Activated CD8-positive, alpha-beta memory T cell treated with anti-CD3 and anti-CD28 coated beads, Interleukin-2, amount 50 U/mL, for 1 hour (primary cell): ENCODE measurements around the gene UPB1.
"Not testable (repeated sequence)": the region's sequence is repeated elsewhere in the genome, so short reads cannot be mapped to it uniquely, and the experiment has no call there.

Experiments used
- DNase-seq: peaks from one replicate; pipeline ENCODE4 v3.0.0-alpha.2; 2020; ENCODE audit errors: extremely low read depth

The UPB1 gene

DNA sequence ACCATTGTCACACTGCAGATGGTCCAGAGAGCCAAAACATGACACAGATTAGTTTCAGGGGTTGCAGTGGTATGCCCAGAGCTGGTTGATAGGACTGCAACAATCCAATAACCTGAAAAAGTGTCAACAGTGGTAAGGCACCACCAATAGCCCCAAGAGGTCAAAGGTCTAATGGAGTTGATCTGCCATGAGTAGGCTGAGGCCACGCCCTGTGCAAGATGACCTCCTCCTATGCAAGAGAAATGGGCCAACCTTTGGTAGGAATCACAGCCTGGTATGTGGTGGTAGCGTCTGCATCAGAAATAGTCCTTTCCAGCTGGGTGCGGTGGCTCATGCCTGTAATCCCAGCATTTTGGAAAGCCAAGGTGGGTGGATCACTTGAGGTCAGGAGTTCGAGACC lies 40.2 kb downstream of the UPB1 start:
- no peak for DNase-seq

DNA sequence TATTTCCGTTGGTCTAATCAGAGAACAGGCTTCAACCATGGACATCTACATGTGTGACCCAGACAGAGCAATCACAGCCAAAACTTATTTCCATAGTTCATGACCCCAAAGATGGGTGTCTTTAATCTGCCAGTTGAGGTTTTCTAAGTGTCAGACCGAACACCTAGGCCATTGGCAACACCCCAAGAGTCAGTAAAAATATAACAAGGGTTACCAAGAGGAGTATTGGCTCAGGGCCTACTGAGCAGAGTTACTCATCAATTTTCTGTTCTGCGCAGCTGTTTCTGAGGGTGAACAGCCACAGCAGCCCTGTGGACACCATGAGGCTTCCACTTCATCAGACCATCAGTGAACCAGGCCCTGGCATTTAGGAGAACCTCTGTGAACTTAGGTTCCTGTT lies 41.0 kb downstream of the UPB1 start:
- no peak for DNase-seq

DNA sequence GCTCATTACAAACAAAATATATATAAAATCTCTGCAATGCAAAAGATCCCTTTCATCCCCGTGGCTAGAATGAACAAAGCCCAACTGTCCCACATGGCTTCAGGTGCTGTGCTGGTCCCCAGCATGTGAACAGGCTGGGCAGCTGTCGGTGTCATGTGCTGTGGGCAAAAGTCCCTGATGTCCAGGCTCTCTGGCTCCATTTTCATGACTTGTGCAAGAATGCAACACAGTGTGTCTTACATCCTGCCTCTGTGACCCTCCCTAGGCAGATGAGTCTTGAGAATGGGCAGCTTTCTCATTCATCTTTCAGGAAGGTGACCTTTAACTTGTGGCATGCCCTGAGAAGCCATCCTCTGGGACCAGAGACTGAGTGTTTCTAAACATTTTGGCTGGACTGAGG lies 45.3 kb downstream of the UPB1 start:
- no peak for DNase-seq

DNA sequence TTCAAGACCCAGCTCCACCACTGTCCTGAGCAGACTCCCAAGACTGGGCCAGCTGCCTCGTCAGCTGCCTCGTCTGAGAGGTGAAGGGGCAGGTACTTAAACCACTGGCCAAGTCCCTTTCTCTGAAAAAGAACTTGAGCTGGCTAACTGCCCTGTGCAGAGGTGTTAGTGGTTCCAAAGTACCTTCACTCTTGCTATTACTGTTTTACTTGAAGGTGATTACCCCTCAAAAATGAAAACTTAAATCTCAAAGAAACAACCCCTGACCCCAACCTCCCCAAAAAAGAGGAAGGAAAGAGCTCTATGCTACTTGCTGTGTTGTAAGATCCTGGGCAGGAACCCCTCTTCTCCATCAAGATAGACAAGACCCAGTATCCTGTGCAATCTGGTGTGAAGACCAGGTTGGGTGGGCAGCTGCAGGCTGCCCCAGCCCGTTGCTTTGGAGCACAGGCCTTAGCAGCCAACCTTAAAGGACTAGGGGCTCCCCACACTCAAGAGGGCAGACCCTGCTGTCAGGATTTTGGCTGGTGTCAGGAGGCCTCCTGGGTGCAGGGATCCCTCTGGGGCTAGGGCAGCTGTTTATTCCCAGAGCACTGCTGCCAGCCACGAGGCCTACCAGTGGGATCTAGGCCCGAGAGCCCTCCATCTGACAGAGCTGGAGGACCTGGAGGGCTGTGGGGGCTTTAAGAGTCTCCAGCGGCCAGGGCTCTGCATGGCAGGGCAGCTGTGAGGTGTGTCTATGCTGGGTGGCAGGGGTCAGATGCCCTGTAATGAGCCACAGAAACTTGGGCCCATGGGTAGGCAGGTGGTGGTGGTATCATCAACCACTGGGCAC lies 46.8 kb downstream of the UPB1 start:
- no peak for DNase-seq

DNA sequence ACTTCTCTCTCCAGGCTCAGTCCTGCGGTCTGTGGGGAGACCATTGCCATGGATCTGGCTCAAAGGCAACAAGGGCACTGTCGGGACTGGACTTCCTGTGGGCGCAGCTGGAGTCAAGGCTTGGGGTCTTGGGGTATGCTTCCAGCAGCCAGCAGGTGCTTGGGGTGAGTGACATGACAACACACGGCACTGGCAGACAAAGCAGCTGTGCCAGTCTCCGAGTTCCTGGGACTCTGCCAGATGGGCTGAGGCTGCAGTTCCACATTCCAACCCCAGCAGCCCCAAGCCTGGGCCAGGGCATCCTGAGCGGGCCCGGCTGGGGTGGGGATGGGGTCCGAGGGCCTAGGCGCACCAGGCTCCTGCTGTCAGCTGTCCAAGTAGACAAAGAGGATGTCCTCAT lies 47.5 kb downstream of the UPB1 start:
- DNase-seq = no peak

DNA sequence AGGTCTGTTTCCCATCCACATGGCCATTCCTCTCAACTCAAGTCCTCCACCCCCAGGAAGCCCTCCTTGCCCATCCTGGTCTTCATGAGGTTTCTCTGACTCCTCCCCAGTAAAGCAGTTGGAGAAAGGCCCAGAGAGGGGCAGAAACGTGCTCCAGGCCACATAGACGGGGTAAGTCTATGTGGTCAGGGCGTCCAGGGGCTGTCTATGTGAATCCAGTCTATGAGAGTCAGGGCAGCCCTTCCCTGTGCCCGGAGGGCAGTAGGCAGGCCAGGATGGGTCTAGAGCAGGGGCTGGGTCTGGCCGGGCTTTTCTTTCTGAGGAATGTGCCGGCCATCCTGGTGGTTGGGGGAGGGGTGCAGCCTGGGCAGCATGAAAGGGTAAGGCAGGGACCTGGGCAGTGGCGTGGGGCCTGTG lies 48.1 kb downstream of the UPB1 start:
- DNase-seq = no peak

DNA sequence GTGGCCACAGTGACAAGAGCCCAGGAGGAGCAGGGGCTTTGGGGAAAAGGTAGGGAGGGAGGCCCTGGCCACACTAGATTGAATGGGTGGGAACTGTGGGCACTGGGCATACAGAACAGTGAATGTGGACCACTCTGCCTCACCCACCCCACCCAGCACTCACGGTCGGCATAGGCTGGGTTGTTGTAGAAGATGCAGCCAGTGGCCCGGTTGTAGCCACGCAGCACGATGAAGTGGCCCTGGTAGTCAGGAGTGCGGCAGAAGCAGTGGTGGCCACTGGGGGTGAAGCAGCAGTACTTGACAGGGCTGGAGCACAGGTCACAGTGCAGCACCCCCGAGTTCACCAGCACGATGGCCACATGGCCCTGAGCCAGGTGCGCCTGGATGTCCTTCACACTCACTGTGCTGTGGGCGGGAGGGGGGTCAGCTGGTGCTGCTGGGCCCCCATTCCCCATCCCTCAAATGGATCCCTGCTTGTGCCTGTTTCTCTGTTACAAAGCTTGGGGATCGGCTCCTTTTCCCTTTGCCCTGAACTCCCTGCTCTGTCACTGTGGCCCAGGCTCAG lies 48.6 kb downstream of the UPB1 start:
- no peak for DNase-seq

DNA sequence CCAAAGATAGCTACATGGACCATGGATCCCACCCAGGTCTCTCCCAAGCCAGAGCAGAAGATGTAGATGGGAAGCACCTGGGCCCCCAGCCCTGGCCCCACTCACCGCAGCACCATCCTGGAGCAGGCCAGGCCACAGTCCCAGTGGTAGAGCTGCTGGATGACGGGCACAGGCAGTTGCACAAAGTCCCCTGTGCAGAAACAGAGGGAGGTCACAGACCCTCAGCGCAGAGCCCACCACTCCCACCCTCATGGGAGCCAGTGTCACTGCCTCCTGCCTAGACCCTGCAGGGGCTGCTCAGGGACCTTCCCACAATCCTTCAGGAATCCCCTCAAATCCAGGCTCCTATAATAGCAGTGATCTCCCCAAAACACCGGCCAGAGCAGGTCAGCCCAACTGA lies 53.7 kb downstream of the UPB1 start:
- no peak for DNase-seq

DNA sequence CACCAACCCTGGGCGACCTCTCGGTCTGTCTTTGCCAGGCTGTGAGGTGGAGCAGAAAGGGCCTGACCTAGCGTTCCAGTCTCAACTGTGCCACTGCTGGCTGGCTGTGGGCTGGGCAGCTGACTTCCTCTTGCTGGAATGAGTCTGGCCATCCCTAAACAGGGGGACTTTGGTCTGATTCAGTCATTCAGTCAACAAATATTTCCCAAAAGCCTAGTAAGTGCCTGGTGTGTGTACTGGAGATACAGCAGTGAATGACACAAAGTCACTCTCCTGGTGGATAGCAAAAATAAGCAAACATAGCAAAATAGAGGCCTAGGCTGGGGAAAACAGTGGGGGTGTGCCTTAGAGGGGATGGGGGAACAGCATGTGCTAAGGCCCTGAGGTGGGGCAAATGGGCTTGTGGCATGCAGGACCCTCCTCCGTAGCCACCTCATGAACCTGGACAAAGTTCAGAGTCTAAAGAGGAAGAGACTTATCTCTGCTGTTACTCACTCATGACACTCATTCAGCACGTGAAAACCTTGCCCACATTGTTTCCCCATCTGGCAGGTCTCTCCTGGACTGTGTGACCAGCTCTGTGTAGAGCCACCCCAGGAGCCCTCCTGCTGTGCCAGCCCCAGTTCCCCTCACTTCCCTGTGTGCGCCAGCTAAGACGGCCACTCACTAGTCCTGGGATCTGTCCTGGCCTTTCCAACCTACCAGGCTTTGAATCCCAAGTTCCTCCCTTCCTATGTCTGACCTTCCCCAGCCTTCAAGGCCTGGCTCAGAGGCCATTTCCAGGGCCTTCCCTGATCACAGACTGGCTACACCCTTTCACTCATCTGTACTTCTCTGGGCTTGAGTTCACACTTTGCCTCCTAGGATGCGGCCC lies 55.1 kb downstream of the UPB1 start:
- DNase-seq = no peak

DNA sequence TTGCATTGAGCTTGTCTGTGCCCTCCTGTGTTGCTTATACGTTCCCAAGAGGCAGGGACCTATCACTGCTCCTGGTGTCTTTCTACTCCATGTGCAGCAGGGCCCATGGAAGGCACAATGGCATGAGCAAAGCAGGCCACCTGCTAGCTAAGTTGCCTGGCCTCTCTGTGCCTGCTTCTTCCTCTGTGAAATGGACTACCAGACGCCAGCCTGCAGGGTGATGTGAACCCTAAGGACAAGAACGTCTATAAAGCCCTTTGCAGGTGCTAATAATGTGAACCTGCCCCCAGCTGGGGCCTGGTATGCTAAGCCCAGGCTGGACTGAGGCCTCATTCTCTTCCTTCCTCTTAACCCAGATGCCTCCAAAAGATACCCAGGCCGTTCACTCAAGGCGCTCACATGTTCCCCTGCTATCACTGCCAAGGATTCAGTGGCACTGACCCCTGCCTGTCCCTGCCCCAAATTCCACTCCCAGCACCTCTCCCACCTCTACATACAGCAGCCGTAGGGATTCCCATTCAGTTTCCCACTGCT lies 55.8 kb downstream of the UPB1 start:
- DNase-seq = no peak

DNA sequence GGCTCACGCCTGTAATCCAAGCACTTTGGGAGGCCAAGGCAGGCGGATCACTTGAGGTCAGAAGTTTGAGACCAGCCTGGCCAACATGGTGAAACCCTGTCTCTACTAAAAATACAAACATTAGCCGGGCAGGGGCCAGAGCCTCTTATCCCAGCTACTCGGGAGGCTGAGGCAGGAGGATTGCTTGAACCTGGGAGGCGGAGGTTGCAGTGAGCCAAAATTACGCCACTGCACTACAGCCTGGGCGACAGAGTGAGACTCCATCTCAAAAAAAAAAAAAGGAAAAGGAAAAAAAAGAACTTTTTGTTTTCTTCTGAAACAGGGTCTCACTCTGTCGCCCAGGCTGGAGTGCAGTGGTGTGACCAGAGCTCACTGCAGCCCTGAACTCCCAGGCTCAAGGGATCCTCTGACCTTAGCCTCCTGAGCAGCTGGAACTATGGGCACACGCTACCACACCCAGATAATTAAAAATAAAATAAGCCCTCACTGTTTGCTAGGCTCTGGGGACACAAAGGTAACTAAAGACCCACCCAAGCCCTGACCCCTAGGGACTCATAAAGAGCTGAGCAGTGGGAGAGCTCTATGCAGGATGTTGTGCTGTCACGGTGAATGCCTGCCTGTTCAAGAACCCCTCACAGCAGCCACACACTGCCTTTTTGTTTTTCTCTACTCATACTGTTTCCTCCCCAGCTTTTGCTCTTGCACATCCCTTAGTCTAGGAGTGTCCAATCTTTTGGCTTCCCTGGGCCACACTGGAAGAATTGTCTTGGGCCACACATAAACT lies 57.6 kb downstream of the UPB1 start:
- DNase-seq = not testable (repeated sequence)

DNA sequence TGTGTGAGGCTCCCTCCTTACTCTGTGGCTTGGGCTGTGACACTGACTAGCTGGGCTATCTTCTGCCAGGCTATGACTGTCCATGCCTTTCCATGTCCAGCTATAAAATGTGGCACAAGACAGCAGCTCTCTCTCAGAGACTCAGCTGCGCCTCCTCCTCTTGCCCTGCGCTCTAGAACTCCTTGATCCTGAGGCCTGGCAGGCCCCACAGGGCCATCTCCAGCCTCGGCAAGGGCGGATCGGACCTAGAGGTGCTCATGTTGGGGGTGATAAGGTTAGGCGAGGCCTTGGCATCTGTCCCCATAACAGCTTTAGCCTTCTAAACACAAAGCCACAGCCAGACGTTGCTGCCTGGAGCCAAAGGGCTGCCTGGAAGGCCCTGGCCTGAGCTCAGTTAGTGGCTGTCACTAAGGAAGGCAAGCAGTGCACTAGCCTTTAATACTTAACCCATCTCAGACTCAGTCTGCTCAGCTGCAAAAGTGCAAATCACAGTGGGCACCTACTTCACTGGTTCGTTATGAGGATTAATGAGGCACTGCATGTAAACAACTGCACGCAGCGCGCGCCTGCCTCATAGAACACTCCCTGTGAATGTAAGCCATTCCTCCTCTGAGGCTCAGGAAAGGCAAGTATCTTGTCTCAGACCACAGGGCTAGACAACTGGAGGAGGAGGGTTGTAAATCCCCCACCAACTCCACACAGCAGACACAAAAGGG lies 58.6 kb downstream of the UPB1 start:
- DNase-seq = no peak

DNA sequence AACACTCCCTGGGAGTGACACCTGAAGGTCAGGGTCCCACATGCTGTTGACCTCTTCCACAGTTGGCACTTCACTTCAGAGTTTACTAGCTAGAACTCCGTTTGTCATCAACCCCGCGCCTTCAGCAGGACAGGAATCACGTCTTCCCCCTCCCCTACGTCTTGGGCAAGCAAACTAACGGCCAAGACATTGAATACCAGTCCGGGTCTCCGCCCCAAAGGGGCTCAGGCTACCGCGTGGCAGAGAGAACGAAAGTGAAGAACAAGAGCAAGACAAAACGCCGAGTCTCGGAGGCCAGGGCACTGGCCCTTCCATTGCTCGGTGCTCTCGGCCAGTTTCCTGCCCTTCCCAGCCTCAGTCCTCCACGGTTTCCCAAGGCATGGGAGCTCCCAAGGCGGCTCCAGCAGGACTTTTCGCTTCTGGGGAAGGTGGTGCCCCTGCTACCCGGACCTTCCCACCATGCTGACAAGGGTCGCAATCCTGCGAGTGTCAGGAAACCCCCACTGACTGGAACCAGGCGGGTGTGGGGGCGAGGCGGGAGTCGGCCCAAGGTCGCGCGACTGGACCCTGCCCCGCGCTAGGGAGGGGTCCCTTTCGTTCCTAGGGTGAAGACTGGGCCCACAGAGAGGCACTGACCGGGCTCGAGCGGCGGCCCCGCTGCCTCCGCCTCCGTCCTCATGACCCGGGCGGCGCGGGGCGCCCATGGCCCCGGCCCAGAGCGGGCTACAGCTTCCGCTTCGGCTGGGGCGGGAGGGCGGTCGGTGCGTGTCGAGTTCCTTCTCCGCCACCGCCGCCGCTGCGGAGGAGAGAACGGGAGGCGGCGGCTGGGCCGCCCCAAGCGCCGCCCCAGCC lies 59.4 kb downstream of the UPB1 start, which contains the start of gene GUCD1:
Gene GUCD1, minus strand, starts transcription at position 826 of the 852 bp plus-strand sequence. Its CDS starts 147 bp downstream, at position 679.
- no peak for DNase-seq

DNA sequence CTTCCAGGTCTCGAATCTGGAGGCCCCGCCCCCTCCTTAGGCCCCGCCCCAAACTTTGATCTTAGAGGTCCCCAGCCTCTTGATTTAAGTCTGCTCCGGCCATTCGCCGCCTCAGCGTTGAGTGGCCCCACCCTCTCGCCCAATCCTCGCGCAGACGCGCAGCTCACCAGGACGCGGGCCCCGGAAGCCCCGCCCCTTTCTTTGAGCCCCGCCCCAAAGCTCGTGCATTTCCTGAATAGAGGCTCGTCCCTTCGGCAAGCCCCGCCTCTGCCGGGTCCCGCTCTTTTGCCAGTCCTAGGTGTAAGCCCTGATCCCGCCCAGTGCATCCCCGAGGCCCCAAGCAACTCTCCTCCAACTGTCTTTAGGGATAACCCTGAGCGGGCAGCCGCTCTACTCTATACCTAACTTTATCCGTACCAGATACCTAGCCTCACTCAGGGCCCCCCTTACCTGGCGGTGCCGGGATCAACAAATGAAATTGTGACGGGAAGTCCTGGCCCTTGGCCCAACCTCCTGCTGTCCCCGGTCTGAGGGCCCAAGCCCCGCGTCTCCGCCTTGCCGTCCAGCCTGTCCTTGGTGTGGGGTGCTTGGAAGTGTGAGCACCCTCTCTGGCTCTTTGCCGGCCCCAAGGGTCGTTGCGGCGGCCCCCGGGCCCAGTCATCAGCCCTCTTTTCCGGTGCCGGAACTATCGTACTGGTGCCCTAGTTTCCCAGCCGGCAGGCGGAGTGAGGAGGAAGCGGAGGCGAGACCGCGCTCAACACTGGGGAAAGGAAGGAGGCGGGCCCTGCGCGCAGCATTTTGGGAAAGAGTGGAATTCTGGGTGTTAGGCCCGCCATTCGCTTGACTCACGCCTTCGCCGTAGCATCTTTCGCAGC lies 60.3 kb downstream of the UPB1 start, which contains the start of gene SNRPD3:
Gene SNRPD3, plus strand, starts transcription at position 835 of the 875 bp plus-strand sequence. CDS start 1,676 bp downstream, outside the sequence.
- peak; percentile 96 for DNase-seq

DNA sequence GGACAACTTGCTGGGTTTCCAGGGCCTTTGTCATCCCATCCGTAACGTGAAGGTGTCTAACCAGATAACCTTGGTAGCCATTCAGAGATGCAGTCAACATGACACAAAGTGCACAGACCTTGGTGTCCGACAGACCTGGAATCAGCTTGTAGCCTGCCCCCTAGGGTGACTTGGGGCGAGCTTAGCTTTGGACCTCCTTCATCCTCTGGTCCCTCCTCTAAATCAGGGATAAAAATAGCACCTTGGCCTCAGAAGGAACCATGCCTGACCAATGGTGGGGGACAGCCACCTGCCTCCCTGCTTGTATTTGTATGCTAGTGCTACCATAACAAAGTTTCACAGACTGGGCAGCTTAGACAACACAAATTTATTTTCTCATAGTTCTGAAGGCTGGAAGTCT lies 64.3 kb downstream of the UPB1 start:
- DNase-seq = no peak

DNA sequence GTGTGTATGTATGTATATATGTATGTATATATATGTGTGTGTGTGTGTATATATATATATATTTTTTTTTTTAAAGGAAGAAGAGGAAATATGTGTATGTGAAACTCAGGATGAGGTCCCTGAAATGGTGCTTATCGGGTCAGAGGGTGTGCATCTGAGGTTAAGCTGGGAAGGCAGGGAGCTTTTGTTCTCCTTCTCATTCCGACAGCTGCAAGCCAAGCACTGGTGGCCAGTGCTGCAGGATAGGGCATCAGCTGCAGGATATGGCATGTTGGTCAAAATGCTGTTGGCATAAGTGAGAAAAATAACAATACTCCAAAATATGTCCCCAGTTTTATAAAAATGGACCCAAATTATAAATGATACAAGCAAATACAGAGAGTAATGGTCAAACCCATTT lies 68.1 kb downstream of the UPB1 start:
- DNase-seq = no peak

DNA sequence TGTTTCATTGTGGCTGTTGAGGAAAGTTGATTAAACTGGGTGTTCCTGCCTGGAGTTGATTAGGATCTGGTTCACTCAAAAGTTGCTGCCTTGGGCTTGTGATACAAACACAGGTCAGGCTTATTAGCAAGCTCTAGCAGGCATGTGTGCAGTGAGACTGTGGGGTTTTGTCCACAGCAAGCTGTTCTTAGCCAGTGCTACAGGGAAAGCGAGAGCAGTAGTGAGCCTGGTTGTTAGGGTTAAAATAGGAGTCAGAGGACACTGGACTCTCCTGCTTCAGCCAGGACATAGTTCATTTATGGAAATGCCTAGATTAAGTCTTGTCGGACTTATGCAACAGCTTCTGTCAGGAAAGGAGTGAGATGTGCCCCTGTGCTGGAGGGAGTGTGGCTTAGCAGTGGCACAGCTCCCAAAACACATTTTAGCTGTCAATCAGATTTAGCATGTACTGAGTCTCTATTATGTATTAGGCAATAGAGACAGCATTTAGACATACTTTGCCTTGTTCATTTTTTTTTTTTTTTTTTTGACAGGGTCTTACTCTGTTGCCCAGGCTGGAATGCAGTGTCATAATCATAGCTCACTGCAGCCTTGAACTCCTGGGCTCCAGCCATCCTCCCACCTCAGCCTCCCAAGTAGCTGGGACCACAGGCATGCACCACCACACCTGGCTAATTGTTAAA lies 69.4 kb downstream of the UPB1 start:
- no peak for DNase-seq

DNA sequence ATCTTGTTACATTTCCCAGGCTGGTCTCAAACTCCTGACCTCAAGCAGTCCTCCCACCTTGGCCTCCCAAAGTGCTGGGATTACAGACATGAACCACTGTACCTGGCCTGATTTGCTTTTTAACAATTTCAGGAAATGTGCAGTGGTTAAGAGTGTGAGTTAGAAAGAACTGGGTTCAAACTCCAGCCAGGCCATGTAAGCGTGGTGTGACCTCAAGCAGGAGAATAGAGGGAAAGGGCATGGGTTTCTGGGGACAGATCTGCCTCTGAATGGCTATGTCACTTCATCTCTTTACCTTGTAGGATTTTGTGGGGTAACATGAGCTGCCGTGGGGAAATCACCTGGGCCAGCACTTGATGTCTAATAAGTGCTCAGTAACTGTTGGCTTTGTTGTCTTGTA lies 69.9 kb downstream of the UPB1 start:
- DNase-seq = no peak
